K562 (cell line): ENCODE data around the gene ZNF655.

ENCODE experiments used
- KDM1A ChIP-seq, 2 experiments: fragments of 450-650 bp; IDR thresholded peaks; 2 replicates each; pipeline ENCODE4 v1.6.1; 2016; ENCODE audit warnings: mild to moderate bottlenecking in 2 of 2
- POLR2A ChIP-seq: fragments of 450-650 bp; conservative IDR thresholded peaks from 2 replicates; pipeline ENCODE4 v1.6.1; 2016
- RBM22 ChIP-seq: fragments of 200-400 bp; formaldehyde crosslinking; IDR thresholded peaks from 2 replicates; pipeline ENCODE4 v1.6.1; 2018; ENCODE audit warnings: low read length, low read depth; ENCODE audit not compliant: poor library complexity, severe bottlenecking
- ZEB2 ChIP-seq: fragments of 450-650 bp; IDR thresholded peaks from 2 replicates; pipeline ENCODE4 v1.6.1; 2016
- TF ChIP-seq, protein P1 (sequence below), 2 experiments: fragments of 450-650 bp in 1 of 2; sonication (generic) in 1 of 2; formaldehyde crosslinking in 1 of 2; IDR thresholded peaks; 2 replicates each; pipeline versions ENCODE4 v1.7.1 to v1.9.0; 2016 to 2022; ENCODE audit warnings: inconsistent platforms in 1 of 2, mild to moderate bottlenecking in 1 of 2, missing genetic modification reagents in 1 of 2
- TF ChIP-seq, protein P2 (sequence below), 3 experiments: IDR thresholded peaks in 2 of 3; conservative IDR thresholded peaks in 1 of 3; 2 replicates each; pipeline ENCODE4 v1.5.1; 2011 to 2012; ENCODE audit warnings: low read length in 3 of 3, mild to moderate bottlenecking in 3 of 3, control low read depth in 2 of 3, improper control_type of control experiment in 1 of 3, inconsistent platforms in 1 of 3, low read depth in 1 of 3, mixed read lengths in 1 of 3, moderate library complexity in 1 of 3; ENCODE audit not compliant: insufficient read depth in 2 of 3

DNA sequence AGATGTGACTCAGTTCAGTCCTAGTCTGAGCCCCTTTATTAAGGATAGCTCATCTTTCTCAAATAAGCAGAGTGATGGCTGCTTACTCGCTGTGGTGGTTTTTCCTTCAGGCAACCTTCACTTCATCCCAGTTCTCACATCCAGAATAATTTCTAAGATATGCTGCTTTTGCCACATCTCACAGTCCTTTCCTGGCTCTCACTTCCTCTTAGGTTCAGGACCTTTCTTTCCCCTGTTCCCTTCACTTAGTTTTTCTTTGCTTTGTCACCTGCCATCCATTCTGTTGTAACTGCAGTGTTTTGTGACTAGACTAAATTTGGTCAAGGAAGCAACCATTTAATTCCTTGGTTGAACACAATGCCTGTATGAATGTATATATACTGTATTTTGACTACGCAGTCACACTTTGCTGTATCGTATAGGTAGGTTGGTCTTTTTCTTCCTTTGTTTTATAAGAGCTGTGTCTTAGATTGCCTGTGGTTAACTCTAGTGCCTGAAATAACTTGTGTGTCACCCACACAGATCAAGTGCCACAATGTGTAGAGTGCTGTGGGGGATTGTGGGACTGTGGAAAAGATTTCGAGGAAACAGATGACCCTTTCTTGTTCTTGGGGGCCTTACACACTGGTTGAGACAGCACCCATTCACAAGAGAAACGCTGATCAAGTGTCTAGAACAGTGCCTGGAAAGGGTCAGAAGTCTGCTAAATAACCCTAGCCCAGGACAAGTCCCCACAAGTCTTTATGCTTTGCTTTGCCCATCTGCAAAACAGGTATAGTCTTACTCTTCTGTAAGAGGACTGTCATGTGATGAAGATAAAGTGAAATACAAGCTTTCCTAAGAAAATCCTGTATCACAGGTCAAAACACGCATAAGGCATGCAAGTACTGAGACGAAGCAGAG lies 2.6 kb downstream of the ZNF655 start:
- TF ChIP-seq KDM1A (IDR thresholded peaks at IDR 0.05), result no peak
- TF ChIP-seq RBM22, result no peak
- TF ChIP-seq, protein P1, sequence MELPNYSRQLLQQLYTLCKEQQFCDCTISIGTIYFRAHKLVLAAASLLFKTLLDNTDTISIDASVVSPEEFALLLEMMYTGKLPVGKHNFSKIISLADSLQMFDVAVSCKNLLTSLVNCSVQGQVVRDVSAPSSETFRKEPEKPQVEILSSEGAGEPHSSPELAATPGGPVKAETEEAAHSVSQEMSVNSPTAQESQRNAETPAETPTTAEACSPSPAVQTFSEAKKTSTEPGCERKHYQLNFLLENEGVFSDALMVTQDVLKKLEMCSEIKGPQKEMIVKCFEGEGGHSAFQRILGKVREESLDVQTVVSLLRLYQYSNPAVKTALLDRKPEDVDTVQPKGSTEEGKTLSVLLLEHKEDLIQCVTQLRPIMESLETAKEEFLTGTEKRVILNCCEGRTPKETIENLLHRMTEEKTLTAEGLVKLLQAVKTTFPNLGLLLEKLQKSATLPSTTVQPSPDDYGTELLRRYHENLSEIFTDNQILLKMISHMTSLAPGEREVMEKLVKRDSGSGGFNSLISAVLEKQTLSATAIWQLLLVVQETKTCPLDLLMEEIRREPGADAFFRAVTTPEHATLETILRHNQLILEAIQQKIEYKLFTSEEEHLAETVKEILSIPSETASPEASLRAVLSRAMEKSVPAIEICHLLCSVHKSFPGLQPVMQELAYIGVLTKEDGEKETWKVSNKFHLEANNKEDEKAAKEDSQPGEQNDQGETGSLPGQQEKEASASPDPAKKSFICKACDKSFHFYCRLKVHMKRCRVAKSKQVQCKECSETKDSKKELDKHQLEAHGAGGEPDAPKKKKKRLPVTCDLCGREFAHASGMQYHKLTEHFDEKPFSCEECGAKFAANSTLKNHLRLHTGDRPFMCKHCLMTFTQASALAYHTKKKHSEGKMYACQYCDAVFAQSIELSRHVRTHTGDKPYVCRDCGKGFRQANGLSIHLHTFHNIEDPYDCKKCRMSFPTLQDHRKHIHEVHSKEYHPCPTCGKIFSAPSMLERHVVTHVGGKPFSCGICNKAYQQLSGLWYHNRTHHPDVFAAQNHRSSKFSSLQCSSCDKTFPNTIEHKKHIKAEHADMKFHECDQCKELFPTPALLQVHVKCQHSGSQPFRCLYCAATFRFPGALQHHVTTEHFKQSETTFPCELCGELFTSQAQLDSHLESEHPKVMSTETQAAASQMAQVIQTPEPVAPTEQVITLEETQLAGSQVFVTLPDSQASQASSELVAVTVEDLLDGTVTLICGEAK (IDR thresholded peaks at IDR 0.05), result no peak
- TF ChIP-seq, protein P1 (CRISPR knock-in tag; IDR thresholded peaks at IDR 0.05), result no peak
- TF ChIP-seq POLR2A, result no peak
- TF ChIP-seq ZEB2, result no peak
- TF ChIP-seq, protein P2, sequence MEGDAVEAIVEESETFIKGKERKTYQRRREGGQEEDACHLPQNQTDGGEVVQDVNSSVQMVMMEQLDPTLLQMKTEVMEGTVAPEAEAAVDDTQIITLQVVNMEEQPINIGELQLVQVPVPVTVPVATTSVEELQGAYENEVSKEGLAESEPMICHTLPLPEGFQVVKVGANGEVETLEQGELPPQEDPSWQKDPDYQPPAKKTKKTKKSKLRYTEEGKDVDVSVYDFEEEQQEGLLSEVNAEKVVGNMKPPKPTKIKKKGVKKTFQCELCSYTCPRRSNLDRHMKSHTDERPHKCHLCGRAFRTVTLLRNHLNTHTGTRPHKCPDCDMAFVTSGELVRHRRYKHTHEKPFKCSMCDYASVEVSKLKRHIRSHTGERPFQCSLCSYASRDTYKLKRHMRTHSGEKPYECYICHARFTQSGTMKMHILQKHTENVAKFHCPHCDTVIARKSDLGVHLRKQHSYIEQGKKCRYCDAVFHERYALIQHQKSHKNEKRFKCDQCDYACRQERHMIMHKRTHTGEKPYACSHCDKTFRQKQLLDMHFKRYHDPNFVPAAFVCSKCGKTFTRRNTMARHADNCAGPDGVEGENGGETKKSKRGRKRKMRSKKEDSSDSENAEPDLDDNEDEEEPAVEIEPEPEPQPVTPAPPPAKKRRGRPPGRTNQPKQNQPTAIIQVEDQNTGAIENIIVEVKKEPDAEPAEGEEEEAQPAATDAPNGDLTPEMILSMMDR (IDR thresholded peaks at IDR 0.05 in 2 of 3, conservative IDR thresholded peaks at IDR 0.05 in 1 of 3; ENCODE audit: insufficient read depth in 2 of 3, low read depth in 1 of 3, low read length in 3 of 3), result no peak
